ENCODE results near the gene RASGRP1.
A peak's percentile ranks its signal among the peaks of the same experiment; 100 is the strongest.

RASGRP1 gene

GRCh38 chr15:38460543-38460942 is 104.1 kb downstream of the RASGRP1 start:
- no peak for FAIRE-seq
- no peak for DNase-seq (ENCODE audit: low spot score)

GRCh38 chr15:38459480-38459879 is 105.1 kb downstream of the RASGRP1 start:
- no peak for FAIRE-seq

GRCh38 chr15:38458646-38459045 is 106.0 kb downstream of the RASGRP1 start:
- FAIRE-seq: peak; percentile 10

More at GRCh38 chr15:38459480-38459879, 105.1 kb downstream of the RASGRP1 start:
- DNase-seq (ENCODE audit: low spot score): no peak

GRCh38 chr15:38455092-38455491 is 109.5 kb downstream of the RASGRP1 start:
- FAIRE-seq (no peak), DNase-seq (ENCODE audit: low spot score) (no peak)

More at GRCh38 chr15:38458646-38459045, 106.0 kb downstream of the RASGRP1 start:
- no peak for DNase-seq (ENCODE audit: low spot score)

- DNase-seq (ENCODE audit: low spot score) (no peak), FAIRE-seq (no peak)
These were observed 109.9 kb downstream of the RASGRP1 start for GRCh38 chr15:38454696-38455090.

- no peak for FAIRE-seq
- DNase-seq (ENCODE audit: low spot score): peak; percentile 36
These were observed 110.5 kb downstream of the RASGRP1 start, which contains the start of gene FAM98B for GRCh38 chr15:38453971-38454695. TSS of gene FAM98B (plus strand) at chr15:38454127. CDS start at chr15:38454162, 35 bp downstream.

GRCh38 chr15:38441130-38441519 is 123.5 kb downstream of the RASGRP1 start:
- no peak for DNase-seq (ENCODE audit: low spot score)

GRCh38 chr15:38440353-38441129 is 124.1 kb downstream of the RASGRP1 start:
- FAIRE-seq (no peak), DNase-seq (ENCODE audit: low spot score) (peak; percentile 40)

More at GRCh38 chr15:38441130-38441519, 123.5 kb downstream of the RASGRP1 start:
- FAIRE-seq: no peak
